BLaER1 treated with 17β-estradiol and CSF1 and Interleukin-3, amounts not matched to agents 10 nM and 100 nM (cell line): ENCODE measurements around the gene RAVER1.
"Not testable (repeated sequence)": the region's sequence is repeated elsewhere in the genome, so short reads cannot be mapped to it uniquely, and the experiment has no call there.

Source experiments
- H3K27ac ChIP-seq, 11 experiments: shearing (Covaris generic); formaldehyde crosslinking; 2 replicates each; pipeline ENCODE4 v1.8.1; 2022
- H3K27me3 ChIP-seq, 11 experiments: shearing (Covaris generic); formaldehyde crosslinking; 2 replicates each; pipeline ENCODE4 v1.8.1; 2022
- H3K36me3 ChIP-seq, 11 experiments: shearing (Covaris generic); formaldehyde crosslinking; 2 replicates each; pipeline ENCODE4 v1.8.1; 2022
- H3K4me1 ChIP-seq, 10 experiments: shearing (Covaris generic); formaldehyde crosslinking; 2 replicates each; pipeline ENCODE4 v1.8.1; 2022
- H3K4me2 ChIP-seq, 11 experiments: shearing (Covaris generic); formaldehyde crosslinking; 2 replicates each; pipeline ENCODE4 v1.8.1; 2022
- H3K4me3 ChIP-seq, 10 experiments: shearing (Covaris generic); formaldehyde crosslinking; 2 replicates each; pipeline ENCODE4 v1.8.1; 2022
- H3K9ac ChIP-seq, 11 experiments: shearing (Covaris generic); formaldehyde crosslinking; 2 replicates each; pipeline ENCODE4 v1.8.1; 2022
- H3K9me3 ChIP-seq, 11 experiments: shearing (Covaris generic); formaldehyde crosslinking; replicated peaks in 1 of 11; 2 replicates each; pipeline ENCODE4 v1.8.1; 2022
- H4K20me1 ChIP-seq, 11 experiments: shearing (Covaris generic); formaldehyde crosslinking; 2 replicates each; pipeline ENCODE4 v1.8.1; 2022
- Cebpa-rat ChIP-seq, 11 experiments: shearing (Covaris generic); IDR thresholded peaks; 2 replicates each; pipeline ENCODE4 v1.8.1; 2022

Gene RAVER1

GRCh38 chr19:10353793-10354391, 20.6 kb upstream of the RAVER1 start:
- no peak overlapping the region for H3K4me3 ChIP-seq
- no peak for TF ChIP-seq Cebpa-rat (IDR thresholded peaks at IDR 0.05)
- H3K27me3 ChIP-seq = 0 out of 22 replicates have a peak, but pooled peaks cover 0 to 3% (median 0%) of the 10 kb centered on the region in 11 experiments
- H4K20me1 ChIP-seq = peaks cover 0 to 34% (median 0%) of the 10 kb centered on the region in 11 experiments; a peak in 6 of 22 replicates
- no peak overlapping the region for H3K4me2 ChIP-seq
- no peak overlapping the region for H3K9ac ChIP-seq
- H3K9me3 ChIP-seq = peaks cover 0 to 6% (median 0%) of the 10 kb centered on the region in 11 experiments; a peak in 1 of 22 replicates
- H3K36me3 ChIP-seq = peaks cover 88 to 100% (median 96%) of the 10 kb centered on the region in 11 experiments
- H3K4me1 ChIP-seq = no peaks in the 10 kb centered on the region
- H3K27ac ChIP-seq = no peak overlapping the region

GRCh38 chr19:10352764-10353671, 19.7 kb upstream of the RAVER1 start:
- H3K27ac ChIP-seq = no peak overlapping the region
- peaks cover 0 to 34% (median 0%) of the 10 kb centered on the region in 11 experiments; a peak in 6 of 22 replicates for H4K20me1 ChIP-seq
- no peak overlapping the region for H3K4me3 ChIP-seq
- H3K4me2 ChIP-seq = no peak overlapping the region
- H3K9ac ChIP-seq = no peak overlapping the region
- 0 out of 22 replicates have a peak, but pooled peaks cover 0 to 3% (median 0%) of the 10 kb centered on the region in 11 experiments for H3K27me3 ChIP-seq
- H3K9me3 ChIP-seq = peaks cover 0 to 6% (median 0%) of the 10 kb centered on the region in 11 experiments; a peak in 1 of 22 replicates
- H3K4me1 ChIP-seq = 0 out of 20 replicates have a peak, but pooled peaks cover 0 to under 1% (median 0%) of the 10 kb centered on the region in 10 experiments
- no peak for TF ChIP-seq Cebpa-rat (IDR thresholded peaks at IDR 0.05)
- H3K36me3 ChIP-seq = peaks cover 80 to 95% (median 89%) of the 10 kb centered on the region in 11 experiments

- TF ChIP-seq Cebpa-rat (IDR thresholded peaks at IDR 0.05) = peak in 5 of 11 experiments; percentile 33 to 79 (median 43); a peak in 5 of 22 replicates
- Histone ChIP-seq H3K36me3 (peaks cover 20 to 31% (median 27%) of the 10 kb centered on the region in 11 experiments), H3K9me3 (no peaks in the 10 kb centered on the region), H3K4me3 (no peak overlapping the region), H3K4me2 (peak overlapping the region in 6 of 11 experiments; percentile 12 to 73 (median 58); a peak in 14 of 22 replicates), H3K4me1 (peaks cover 0 to 36% (median 18%) of the 10 kb centered on the region in 10 experiments; a peak in 13 of 20 replicates), H3K9ac (peak overlapping the region in 6 of 11 experiments; percentile 2 to 47 (median 40); a peak in 10 of 22 replicates), H3K27ac (peak overlapping the region in 7 of 11 experiments; percentile 0 to 71 (median 60); a peak in 12 of 22 replicates), H3K27me3 (0 out of 22 replicates have a peak, but pooled peaks cover 0 to 3% (median 0%) of the 10 kb centered on the region in 11 experiments), H4K20me1 (no peaks in the 10 kb centered on the region)
Measured at GRCh38 chr19:10346509-10346908, 13.2 kb upstream of the RAVER1 start.

DNA sequence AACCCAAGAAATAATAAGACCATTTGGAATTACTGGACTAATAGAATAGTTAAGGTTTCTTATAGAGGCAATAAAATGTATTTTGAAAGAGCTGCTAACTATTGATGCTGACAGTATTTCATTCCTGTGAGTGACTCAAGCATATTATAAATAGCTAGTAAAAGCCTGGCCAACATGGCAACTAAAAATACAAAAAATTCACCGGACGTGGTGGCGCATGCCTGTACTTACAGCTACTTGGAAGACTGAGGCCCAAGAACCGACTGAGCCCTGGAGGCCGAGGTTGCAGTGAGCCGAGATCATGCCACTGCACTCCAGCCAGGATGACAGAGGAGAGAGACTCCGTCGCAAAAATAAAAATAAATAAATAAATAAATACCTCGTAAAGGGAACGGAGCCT, 11.5 kb upstream of the RAVER1 start:
- no peaks in the 10 kb centered on the region for H3K9me3 ChIP-seq
- H3K27ac ChIP-seq = peak overlapping the region in 3 of 11 experiments; percentile 60 to 71 (median 65); a peak in 4 of 22 replicates
- no peaks in the 10 kb centered on the region for H3K27me3 ChIP-seq
- H3K36me3 ChIP-seq = peaks cover 3 to 14% (median 11%) of the 10 kb centered on the region in 11 experiments
- peaks cover 12 to 53% (median 32%) of the 10 kb centered on the region in 10 experiments for H3K4me1 ChIP-seq
- H3K9ac ChIP-seq = no peak overlapping the region
- H3K4me3 ChIP-seq = no peak overlapping the region
- H4K20me1 ChIP-seq = no peaks in the 10 kb centered on the region
- H3K4me2 ChIP-seq = peak overlapping the region in 1 of 11 experiments; percentile 66; a peak in 1 of 22 replicates
- no peak for TF ChIP-seq Cebpa-rat (IDR thresholded peaks at IDR 0.05)

DNA sequence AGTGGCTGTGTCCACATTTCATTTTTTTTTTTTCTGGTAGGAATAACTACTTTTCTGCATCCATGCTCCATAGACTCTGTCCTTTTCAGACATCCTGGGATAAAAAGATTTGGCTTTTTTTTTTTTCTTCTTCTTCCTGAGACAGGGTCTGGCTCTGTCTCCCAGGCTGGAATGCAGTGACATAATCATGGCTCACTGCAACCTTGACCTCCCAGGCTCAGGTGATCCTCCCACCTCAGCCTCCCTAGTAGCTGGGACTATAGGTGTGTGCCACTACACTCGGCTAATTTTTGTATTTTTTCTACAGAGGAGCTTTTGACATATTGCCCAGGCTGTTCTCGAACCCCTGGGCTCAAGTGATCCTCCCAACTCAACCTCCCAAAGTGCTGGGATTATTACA, 10.2 kb upstream of the RAVER1 start:
- peaks cover 25 to 66% (median 45%) of the 10 kb centered on the region in 10 experiments for H3K4me1 ChIP-seq
- peaks cover 0 to 1% (median 0%) of the 10 kb centered on the region in 11 experiments; a peak in 3 of 22 replicates for H3K36me3 ChIP-seq
- no peak overlapping the region for H3K4me2 ChIP-seq
- H3K27ac ChIP-seq = no peak overlapping the region
- no peak for TF ChIP-seq Cebpa-rat (IDR thresholded peaks at IDR 0.05)
- H3K27me3 ChIP-seq = no peaks in the 10 kb centered on the region
- no peak overlapping the region for H3K9ac ChIP-seq
- no peaks in the 10 kb centered on the region for H3K9me3 ChIP-seq
- H4K20me1 ChIP-seq = no peaks in the 10 kb centered on the region
- no peak overlapping the region for H3K4me3 ChIP-seq

GRCh38 chr19:10339977-10340376, 6.6 kb upstream of the RAVER1 start:
- Histone ChIP-seq H3K4me3 (peak overlapping the region in 9 of 10 experiments; percentile 27 to 65 (median 46); a peak in 12 of 20 replicates), H3K9me3 (no peaks in the 10 kb centered on the region), H3K4me1 (peaks cover 27 to 66% (median 43%) of the 10 kb centered on the region in 10 experiments), H4K20me1 (no peaks in the 10 kb centered on the region), H3K9ac (peak overlapping the region in 10 of 11 experiments; percentile 8 to 71 (median 64); a peak in 17 of 22 replicates), H3K4me2 (peak overlapping the region; percentile 84 to 96 (median 92)), H3K36me3 (peaks cover 0 to 9% (median 0%) of the 10 kb centered on the region in 11 experiments; a peak in 2 of 22 replicates), H3K27me3 (no peaks in the 10 kb centered on the region), H3K27ac (peak overlapping the region in 10 of 11 experiments; percentile 48 to 80 (median 74); a peak in 18 of 22 replicates)
- TF ChIP-seq Cebpa-rat (IDR thresholded peaks at IDR 0.05) = no peak

- peak within 1 kb of the TSS; percentile 27 to 65 (median 45); a peak in 16 of 20 replicates for H3K4me3 ChIP-seq
- no peaks in the 10 kb centered on the region for H4K20me1 ChIP-seq
- peaks cover 30 to 69% (median 48%) of the 10 kb centered on the region in 10 experiments for H3K4me1 ChIP-seq
- H3K36me3 ChIP-seq = peaks cover 0 to 10% (median 0%) of the 10 kb centered on the region in 11 experiments; a peak in 2 of 22 replicates
- H3K4me2 ChIP-seq = peak within 1 kb of the TSS; percentile 84 to 96 (median 92)
- no peaks in the 10 kb centered on the region for H3K27me3 ChIP-seq
- H3K27ac ChIP-seq = peak within 1 kb of the TSS; percentile 25 to 80 (median 73); a peak in 20 of 22 replicates
- TF ChIP-seq Cebpa-rat (IDR thresholded peaks at IDR 0.05) = peak in 7 of 11 experiments; percentile 18 to 85 (median 64); a peak in 10 of 22 replicates
- peak within 1 kb of the TSS; percentile 40 to 71 (median 64); a peak in 20 of 22 replicates for H3K9ac ChIP-seq
- H3K9me3 ChIP-seq = no peaks in the 10 kb centered on the region
Measured at GRCh38 chr19:10339380-10339960, 6.1 kb upstream of the RAVER1 start, which contains the start of gene ICAM3. Gene ICAM3, minus strand, starts transcription at chr19:10339624. Its CDS starts 10 bp downstream, at chr19:10339614.

DNA sequence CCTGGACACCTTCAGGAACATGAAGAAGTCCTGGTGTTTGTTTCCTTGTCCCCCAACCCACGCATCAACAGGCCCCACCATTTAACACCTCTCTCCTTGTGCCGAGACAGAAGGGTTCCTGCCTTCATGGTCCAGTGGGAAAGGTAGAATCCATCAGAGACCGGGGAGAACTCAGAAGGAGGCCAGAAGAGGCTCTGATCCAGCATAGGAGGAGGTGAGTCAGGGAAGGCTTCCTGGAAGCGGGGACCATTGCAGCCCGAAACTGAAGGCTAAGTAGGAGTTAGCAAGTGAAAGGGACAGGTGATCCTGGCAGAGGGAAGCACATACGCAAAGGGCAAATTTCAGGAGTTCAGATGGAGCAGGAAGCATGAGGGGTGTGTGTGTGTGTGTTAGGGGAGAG, 5.6 kb upstream of the RAVER1 start:
- H3K27me3 ChIP-seq = no peaks in the 10 kb centered on the region
- H3K4me2 ChIP-seq = peak overlapping the region; percentile 84 to 96 (median 92)
- peak overlapping the region; percentile 40 to 71 (median 64); a peak in 19 of 22 replicates for H3K9ac ChIP-seq
- H3K4me3 ChIP-seq = peak overlapping the region; percentile 27 to 65 (median 45); a peak in 15 of 20 replicates
- peaks cover 35 to 74% (median 54%) of the 10 kb centered on the region in 10 experiments for H3K4me1 ChIP-seq
- no peaks in the 10 kb centered on the region for H4K20me1 ChIP-seq
- TF ChIP-seq Cebpa-rat (IDR thresholded peaks at IDR 0.05) = no peak
- no peaks in the 10 kb centered on the region for H3K9me3 ChIP-seq
- peaks cover 0 to 12% (median 0%) of the 10 kb centered on the region in 11 experiments; a peak in 2 of 22 replicates for H3K36me3 ChIP-seq
- peak overlapping the region in 10 of 11 experiments; percentile 48 to 80 (median 74); a peak in 19 of 22 replicates for H3K27ac ChIP-seq

DNA sequence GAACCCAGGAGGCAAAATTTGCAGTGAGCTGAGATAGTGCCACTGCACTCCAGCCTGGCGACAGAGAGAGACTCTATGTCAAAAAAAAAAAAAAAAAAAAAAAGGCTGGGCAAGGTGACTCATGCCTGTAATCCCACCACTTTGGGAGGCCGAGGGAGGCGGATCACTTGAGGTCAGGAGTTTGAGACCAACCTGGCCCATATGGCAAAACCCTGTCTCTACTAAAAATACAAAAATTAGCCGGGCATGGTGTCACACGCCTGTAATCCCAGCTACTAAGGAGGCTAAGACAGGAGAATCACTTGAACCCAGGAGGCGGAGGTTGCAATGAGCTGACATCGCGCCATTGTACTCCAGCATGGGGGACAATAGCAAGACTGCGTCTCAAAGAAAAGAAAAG, 3.4 kb upstream of the RAVER1 start:
- H3K4me3 ChIP-seq, H3K27me3 ChIP-seq, H3K9me3 ChIP-seq: not testable (repeated sequence)
- Histone ChIP-seq H3K4me2 (peak overlapping the region in 1 of 11 experiments; percentile 15; a peak in 1 of 22 replicates), H4K20me1 (peaks cover 8 to 14% (median 12%) of the 10 kb centered on the region in 11 experiments; a peak in 19 of 22 replicates), H3K4me1 (peaks cover 47 to 82% (median 64%) of the 10 kb centered on the region in 10 experiments), H3K27ac (peak overlapping the region in 1 of 11 experiments; percentile 9; a peak in 1 of 22 replicates), H3K9ac (0 out of 22 replicates have a peak overlapping the region, but pooled peaks of 1 of the 11 experiments have one; percentile 6), H3K36me3 (peaks cover 0 to 14% (median 5%) of the 10 kb centered on the region in 11 experiments; a peak in 9 of 22 replicates)
